ENCODE measurements around the gene CHN2.
"Not testable (repeated sequence)": the region's sequence is repeated elsewhere in the genome, so short reads cannot be mapped to it uniquely, and the experiment has no call there.

CHN2 gene

GRCh38 chr7:29528526-29528925, 334.0 kb downstream of the CHN2 start:
- H3K9me3 ChIP-seq (ENCODE audit: control insufficient read depth in 5 of 5, low read length in 5 of 5); H3K4me1 ChIP-seq (ENCODE audit: control insufficient read depth in 5 of 5, insufficient read depth in 5 of 5, low read length in 5 of 5); H3K27ac ChIP-seq (ENCODE audit: low read depth, low read length); H3K9ac ChIP-seq (ENCODE audit: low read length in 5 of 5); H3K27me3 ChIP-seq (ENCODE audit: control insufficient read depth in 5 of 5, insufficient read depth in 4 of 5, low read length in 5 of 5); H3K36me3 ChIP-seq (ENCODE audit: control insufficient read depth in 5 of 5, insufficient read depth in 5 of 5, low read length in 5 of 5); H3K4me3 ChIP-seq (ENCODE audit: low read depth in 1 of 5, low read length in 5 of 5): not testable (repeated sequence)
